NOMO-1 treated with DMSO at 0.1 percent for 48 hours (cell line): ENCODE measurements around the gene PTPN4.
"Not testable (repeated sequence)": the region's sequence is repeated elsewhere in the genome, so short reads cannot be mapped to it uniquely, and the experiment has no call there.

Experiments
- DNase-seq: peaks from one replicate; lab custom pipeline; 2025; ENCODE audit not compliant: unreplicated experiment; lab: John Stamatoyannopoulos, UW

The PTPN4 gene

GRCh38 chr2:120013597-120014223 lies 254.0 kb downstream of the PTPN4 start:
- DNase-seq = no peak

GRCh38 chr2:120014226-120014980 lies 254.7 kb downstream of the PTPN4 start:
- DNase-seq = no peak

DNA sequence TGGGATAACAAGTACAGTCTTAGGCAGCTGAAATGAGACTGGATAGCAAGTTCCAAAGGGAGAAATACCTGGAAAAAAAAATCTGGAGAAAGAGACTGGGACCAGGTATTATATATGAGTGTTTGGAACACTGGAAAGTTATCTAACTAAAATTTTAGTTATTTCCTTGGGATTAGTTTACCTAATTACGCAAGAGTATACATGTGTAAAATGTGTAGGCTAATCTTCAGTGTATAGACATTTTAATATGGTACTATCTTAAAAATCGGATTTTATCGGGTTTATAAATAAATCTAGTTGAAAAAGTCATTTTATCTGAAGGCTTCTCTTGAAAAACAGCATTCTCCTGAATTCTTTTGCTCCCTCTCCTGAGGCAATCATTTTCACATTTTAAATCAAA lies 257.1 kb downstream of the PTPN4 start:
- DNase-seq = no peak

- DNase-seq = no peak
These were observed 257.5 kb downstream of the PTPN4 start for GRCh38 chr2:120017201-120017600.

DNA sequence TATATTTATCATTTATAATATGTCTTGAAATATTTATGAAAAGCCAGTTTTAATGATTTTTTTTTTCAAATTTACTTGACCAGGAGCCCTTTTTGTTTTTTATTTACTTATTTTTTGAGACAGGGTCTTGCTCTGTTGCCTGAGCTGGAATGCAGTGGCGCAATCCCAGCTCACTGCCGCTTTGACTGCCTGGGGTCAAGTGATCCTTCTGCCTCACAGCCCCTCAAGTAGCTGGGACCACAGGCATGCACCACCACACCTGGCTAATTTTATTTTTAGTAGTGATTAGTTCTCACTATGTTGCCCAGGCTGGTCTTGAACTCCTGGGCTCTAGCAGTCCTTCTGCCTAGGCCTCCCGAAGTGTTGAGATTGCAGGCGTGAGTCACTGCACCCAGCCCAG lies 258.8 kb downstream of the PTPN4 start:
- no peak for DNase-seq

DNA sequence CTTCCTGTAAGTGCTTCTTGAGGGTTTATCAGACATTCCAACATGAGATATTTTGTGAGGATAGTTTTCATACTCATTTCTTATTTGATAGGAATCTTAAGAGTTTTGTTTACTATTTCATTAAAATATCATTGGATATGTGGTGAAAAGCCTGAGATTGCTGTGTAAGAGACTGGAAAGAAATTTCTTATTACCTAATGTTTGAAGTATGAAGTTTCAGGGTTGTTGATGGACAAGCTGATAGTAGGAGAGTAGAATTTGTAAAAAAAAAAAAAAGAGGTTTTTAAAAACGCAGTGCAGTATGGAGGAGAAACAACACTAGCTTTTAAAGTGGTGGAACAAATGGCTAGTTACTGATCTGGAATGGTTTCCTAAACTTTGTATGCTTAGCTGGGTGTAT lies 260.8 kb downstream of the PTPN4 start:
- no peak for DNase-seq

- DNase-seq = not testable (repeated sequence)
These were observed 262.8 kb downstream of the PTPN4 start for GRCh38 chr2:120022505-120022904.

- DNase-seq = no peak
These were observed 267.2 kb downstream of the PTPN4 start for GRCh38 chr2:120026890-120027289.

DNA sequence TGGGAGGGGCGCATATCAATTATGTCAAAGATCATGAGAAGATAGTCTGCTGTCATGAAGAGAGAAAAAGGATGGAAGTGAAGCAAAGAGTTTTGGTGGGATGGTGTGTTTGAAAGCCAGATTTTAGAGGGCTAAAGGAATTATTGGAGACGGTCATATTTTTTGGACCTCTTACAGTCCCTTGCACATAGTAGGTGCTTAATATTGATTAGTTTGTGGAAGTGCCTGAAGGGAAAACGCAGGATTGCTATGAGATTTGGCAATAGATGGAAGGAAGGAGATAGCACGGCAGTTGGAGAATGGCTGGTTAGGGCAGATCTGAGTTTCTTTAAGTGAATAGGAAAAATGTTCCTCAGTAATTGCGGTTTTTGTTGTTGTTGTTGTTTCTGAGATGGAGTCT lies 269.1 kb downstream of the PTPN4 start:
- no peak for DNase-seq

- DNase-seq = no peak
These were observed 270.2 kb downstream of the PTPN4 start for GRCh38 chr2:120029672-120030640.

DNA sequence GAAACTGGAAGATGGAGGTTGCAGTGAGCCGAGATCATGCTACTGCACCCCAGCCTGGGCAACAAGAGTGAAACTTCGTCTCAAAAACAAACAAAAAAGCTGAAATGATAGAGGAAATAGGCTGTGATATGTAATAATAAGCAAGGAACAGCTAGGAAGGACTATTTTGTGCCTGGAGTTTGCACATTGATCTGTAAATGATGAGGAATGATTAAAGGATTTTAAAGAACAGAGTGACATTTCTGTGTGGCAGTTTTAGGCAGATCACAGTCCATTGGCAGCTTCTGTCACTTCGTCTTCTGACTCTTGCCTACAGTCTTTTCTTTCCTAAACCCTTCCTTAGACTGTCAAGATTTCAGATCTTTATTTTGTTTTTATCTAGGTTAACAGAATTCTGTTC lies 272.6 kb downstream of the PTPN4 start:
- DNase-seq = no peak
